Measurements from ENCODE around the gene IGFN1.
"Not testable (repeated sequence)": the region's sequence is repeated elsewhere in the genome, so short reads cannot be mapped to it uniquely, and the experiment has no call there.

IGFN1 gene

DNA sequence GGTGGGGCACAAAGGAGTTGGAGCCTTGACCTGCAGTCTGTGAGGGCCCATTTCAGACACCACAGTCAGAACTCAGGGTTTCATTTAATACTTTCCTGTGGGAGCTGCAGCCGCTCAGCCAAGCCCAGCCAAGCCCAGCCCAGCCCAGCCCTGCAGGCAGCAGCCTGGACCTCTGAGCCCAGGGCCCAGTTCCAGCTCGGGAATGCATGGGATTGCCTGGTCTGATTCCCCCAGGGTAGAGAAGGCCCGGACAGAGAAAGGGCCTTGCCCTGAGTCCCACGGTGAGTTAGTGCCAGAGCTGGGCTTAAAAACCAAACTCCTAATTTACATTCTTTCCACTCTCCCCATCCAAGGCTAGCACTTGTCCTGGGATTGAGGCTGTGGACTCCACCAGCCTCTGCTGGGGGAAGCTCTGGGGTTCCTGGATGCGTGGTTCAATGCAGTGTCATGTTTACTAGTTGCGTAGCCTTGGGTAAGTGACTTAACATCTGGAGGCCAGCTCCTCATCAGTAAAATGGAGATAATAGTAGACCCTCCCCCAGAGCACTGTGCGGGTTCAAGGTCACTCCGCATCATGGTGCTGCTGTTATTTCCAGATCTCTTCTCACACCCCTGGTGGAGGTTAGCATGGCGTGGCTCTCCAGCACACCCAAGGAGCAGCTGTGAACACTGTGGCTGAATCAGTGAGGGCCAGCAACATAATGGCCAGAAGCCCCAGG is 63.4 kb downstream of the IGFN1 start:
- no peak overlapping the region for H3K4me3 ChIP-seq (ENCODE audit: low read depth, low read length)
- TF ChIP-seq, protein P1, sequence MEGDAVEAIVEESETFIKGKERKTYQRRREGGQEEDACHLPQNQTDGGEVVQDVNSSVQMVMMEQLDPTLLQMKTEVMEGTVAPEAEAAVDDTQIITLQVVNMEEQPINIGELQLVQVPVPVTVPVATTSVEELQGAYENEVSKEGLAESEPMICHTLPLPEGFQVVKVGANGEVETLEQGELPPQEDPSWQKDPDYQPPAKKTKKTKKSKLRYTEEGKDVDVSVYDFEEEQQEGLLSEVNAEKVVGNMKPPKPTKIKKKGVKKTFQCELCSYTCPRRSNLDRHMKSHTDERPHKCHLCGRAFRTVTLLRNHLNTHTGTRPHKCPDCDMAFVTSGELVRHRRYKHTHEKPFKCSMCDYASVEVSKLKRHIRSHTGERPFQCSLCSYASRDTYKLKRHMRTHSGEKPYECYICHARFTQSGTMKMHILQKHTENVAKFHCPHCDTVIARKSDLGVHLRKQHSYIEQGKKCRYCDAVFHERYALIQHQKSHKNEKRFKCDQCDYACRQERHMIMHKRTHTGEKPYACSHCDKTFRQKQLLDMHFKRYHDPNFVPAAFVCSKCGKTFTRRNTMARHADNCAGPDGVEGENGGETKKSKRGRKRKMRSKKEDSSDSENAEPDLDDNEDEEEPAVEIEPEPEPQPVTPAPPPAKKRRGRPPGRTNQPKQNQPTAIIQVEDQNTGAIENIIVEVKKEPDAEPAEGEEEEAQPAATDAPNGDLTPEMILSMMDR (IDR thresholded peaks at IDR 0.05; ENCODE audit: low read depth, low read length), result no peak

DNA sequence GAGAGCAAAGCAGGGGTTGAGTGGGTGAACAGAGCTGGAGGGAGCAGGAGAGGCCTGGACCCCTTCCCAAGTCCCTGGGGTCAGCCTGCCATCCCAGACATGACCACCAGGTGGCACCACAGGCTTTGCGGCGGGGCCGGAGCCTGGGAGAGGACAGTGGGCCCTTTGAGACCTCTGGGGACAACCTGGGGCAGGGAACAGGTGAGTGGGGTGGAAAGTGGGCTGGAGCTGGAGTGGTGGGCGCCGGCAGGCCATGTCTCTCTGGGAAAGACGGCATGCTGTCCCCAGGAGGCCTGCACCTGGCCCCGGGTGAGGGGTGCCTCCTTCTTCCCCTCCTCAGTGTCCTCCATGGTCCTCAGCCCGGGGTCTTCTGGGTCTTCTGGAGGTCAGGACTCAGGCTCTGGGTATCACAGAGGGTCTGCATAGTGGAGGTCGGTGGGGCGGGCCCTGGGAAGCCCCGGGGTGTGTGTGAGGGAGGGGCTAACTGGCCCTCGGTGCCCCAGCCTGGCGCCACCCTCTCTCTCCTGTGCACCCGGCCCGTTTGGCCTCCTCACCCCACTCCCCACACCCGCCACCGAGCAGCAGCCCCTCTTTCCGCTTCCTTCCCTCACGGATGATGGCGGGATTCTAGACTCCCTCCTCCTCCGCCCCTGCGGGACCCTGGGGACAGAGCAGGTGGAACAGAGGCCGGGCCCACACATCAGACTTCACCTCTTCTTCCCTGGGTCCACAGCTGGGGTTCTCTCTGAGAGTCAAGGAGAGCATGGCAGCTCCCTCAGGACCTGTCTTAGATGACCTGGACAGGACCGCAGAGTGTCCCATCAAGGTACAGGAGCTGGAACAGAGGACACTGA is 64.2 kb downstream of the IGFN1 start:
- TF ChIP-seq, protein P1 (IDR thresholded peaks at IDR 0.05; ENCODE audit: low read depth, low read length), result peak; percentile 99
- H3K4me3 ChIP-seq (ENCODE audit: low read depth, low read length), result no peak overlapping the region

GRCh38 chr1:201255479-201256362 is 65.1 kb downstream of the IGFN1 start:
- H3K4me3 ChIP-seq (ENCODE audit: low read depth, low read length), result no peak overlapping the region
- TF ChIP-seq, protein P1 (IDR thresholded peaks at IDR 0.05; ENCODE audit: low read depth, low read length), result no peak

- not testable (repeated sequence) for H3K4me3 ChIP-seq (ENCODE audit: low read depth, low read length)
These were observed 67.5 kb downstream of the IGFN1 start for GRCh38 chr1:201258132-201258531.

DNA sequence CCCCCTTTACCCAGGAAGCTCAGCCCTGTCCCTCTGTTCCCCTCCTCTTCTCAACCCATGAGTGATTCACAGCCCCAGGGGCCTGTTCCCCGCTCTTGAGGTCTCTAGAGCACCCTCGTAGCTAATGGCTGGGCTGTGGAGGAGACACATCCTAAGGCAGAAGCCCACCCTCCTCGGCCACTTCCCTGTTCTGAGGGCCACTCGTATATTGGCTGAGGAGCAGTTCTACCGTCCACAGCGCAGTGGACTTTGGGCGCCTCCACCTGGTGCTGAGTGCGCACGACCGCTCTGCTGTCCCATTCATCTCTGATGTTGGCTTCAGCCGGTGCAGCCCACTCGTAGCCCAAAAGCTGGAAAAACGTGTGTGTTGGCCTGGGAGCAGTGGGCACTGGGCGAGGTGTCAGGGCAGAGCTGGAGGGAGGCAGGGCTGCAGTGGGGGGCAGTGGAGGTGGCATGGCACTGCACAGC is 68.2 kb downstream of the IGFN1 start:
- no peak overlapping the region for H3K4me3 ChIP-seq (ENCODE audit: low read depth, low read length)
- TF ChIP-seq, protein P1 (IDR thresholded peaks at IDR 0.05; ENCODE audit: low read depth, low read length), result no peak

- TF ChIP-seq, protein P1 (IDR thresholded peaks at IDR 0.05; ENCODE audit: low read depth, low read length), result no peak
These were observed 69.0 kb downstream of the IGFN1 start for GRCh38 chr1:201259476-201260235.

GRCh38 chr1:201260236-201260590 is 69.6 kb downstream of the IGFN1 start:
- TF ChIP-seq, protein P1 (IDR thresholded peaks at IDR 0.05; ENCODE audit: low read depth, low read length), result no peak
- no peak overlapping the region for H3K4me3 ChIP-seq (ENCODE audit: low read depth, low read length)

More at GRCh38 chr1:201259476-201260235, 69.0 kb downstream of the IGFN1 start:
- H3K4me3 ChIP-seq (ENCODE audit: low read depth, low read length), result no peak overlapping the region

Data from WI38 (cell line).